ENCODE data around the gene EFCC1.

The EFCC1 gene

GRCh38 chr3:129040039-129040336 lies 38.9 kb downstream of the EFCC1 start:
- no peak overlapping the region for H3K4me3 ChIP-seq (ENCODE audit: low read length)
- no peak overlapping the region for H3K27ac ChIP-seq (ENCODE audit: low read length)
- DNase-seq: no peak
- no peak overlapping the region for H3K9ac ChIP-seq (ENCODE audit: low read length)
- no peaks in the 10 kb centered on the region for H4K20me1 ChIP-seq (ENCODE audit: insufficient read depth, low read length)
- H2AFZ ChIP-seq (ENCODE audit: low read length): no peak overlapping the region
- H3K36me3 ChIP-seq (replicated peaks; ENCODE audit: insufficient read depth, low read length): no peaks in the 10 kb centered on the region
- no peak overlapping the region for H3K4me2 ChIP-seq (ENCODE audit: low read depth, low read length)
- no peaks in the 10 kb centered on the region for H3F3A ChIP-seq (ENCODE audit: insufficient read depth, low read length)
- H3K27me3 ChIP-seq (replicated peaks; ENCODE audit: insufficient read depth, low read length): no peaks in the 10 kb centered on the region
- no peaks in the 10 kb centered on the region for H3K79me2 ChIP-seq (ENCODE audit: low read length)
- no peak for TF ChIP-seq EZH2 (optimal IDR thresholded peaks at IDR 0.05; ENCODE audit: low read depth, low read length)
- no peak for TF ChIP-seq EZH2phosphoT487 (IDR thresholded peaks at IDR 0.05; ENCODE audit: low read length)
- TF ChIP-seq, protein P1, sequence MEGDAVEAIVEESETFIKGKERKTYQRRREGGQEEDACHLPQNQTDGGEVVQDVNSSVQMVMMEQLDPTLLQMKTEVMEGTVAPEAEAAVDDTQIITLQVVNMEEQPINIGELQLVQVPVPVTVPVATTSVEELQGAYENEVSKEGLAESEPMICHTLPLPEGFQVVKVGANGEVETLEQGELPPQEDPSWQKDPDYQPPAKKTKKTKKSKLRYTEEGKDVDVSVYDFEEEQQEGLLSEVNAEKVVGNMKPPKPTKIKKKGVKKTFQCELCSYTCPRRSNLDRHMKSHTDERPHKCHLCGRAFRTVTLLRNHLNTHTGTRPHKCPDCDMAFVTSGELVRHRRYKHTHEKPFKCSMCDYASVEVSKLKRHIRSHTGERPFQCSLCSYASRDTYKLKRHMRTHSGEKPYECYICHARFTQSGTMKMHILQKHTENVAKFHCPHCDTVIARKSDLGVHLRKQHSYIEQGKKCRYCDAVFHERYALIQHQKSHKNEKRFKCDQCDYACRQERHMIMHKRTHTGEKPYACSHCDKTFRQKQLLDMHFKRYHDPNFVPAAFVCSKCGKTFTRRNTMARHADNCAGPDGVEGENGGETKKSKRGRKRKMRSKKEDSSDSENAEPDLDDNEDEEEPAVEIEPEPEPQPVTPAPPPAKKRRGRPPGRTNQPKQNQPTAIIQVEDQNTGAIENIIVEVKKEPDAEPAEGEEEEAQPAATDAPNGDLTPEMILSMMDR (IDR thresholded peaks at IDR 0.05; ENCODE audit: low read length): no peak
- no peaks in the 10 kb centered on the region for H3K4me1 ChIP-seq (ENCODE audit: low read length)
- no peaks in the 10 kb centered on the region for H3K9me3 ChIP-seq (replicated peaks; ENCODE audit: insufficient read depth, low read length)
- H3K9me2 ChIP-seq (replicated peaks; ENCODE audit: insufficient read depth, low read length): no peaks in the 10 kb centered on the region

DNA sequence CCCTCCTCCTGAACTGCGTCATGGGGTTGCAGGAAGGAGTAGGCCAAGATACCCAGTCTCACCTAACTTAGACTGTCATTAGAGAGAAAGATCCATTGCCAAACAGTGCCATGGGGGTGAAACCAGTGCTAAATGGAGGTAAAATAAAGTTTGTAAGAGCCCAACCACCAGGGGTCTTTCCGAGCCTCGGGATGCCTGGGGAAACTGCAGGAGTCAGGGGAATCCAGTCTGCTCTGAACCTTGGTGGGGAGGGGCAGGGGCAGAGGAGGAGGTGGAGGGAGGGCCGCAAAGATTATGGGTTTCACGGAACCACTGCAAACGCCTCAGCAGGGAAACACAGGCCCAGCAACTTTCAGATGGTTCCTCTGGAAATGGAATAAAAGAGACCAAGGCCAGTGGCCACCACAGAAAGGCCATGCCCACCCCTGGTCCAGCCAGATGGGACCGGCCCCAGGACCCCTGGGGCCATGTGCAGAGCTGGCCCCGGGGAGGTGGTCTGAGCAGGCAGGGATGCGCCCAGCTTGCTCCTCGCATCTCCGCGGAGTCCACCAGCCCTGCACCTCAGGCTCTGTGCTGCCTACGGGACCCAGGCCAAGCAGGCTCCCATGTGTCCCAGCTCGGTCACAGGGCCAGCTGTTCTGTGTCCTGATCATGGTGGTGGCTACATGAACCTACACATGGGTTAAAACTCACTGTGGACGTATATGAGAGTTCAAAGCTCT lies 39.6 kb downstream of the EFCC1 start:
- Histone ChIP-seq H3K9me2 (replicated peaks; ENCODE audit: insufficient read depth, low read length) (no peaks in the 10 kb centered on the region), H3K27ac (ENCODE audit: low read length) (no peak overlapping the region), H2AFZ (ENCODE audit: low read length) (no peak overlapping the region), H3K4me3 (ENCODE audit: low read length) (no peak overlapping the region), H3K36me3 (replicated peaks; ENCODE audit: insufficient read depth, low read length) (no peaks in the 10 kb centered on the region), H3K9ac (ENCODE audit: low read length) (no peak overlapping the region), H3K79me2 (ENCODE audit: low read length) (no peaks in the 10 kb centered on the region), H3K4me1 (ENCODE audit: low read length) (no peaks in the 10 kb centered on the region), H3K4me2 (ENCODE audit: low read depth, low read length) (no peak overlapping the region), H3F3A (ENCODE audit: insufficient read depth, low read length) (no peaks in the 10 kb centered on the region), H3K9me3 (replicated peaks; ENCODE audit: insufficient read depth, low read length) (no peaks in the 10 kb centered on the region), H3K27me3 (replicated peaks; ENCODE audit: insufficient read depth, low read length) (no peaks in the 10 kb centered on the region), H4K20me1 (ENCODE audit: insufficient read depth, low read length) (no peaks in the 10 kb centered on the region)
- TF ChIP-seq, protein P1 (IDR thresholded peaks at IDR 0.05; ENCODE audit: low read length): no peak
- TF ChIP-seq EZH2 (optimal IDR thresholded peaks at IDR 0.05; ENCODE audit: low read depth, low read length): no peak
- TF ChIP-seq EZH2phosphoT487 (IDR thresholded peaks at IDR 0.05; ENCODE audit: low read length): no peak
- DNase-seq: no peak

GRCh38 chr3:129045675-129046036 lies 44.6 kb downstream of the EFCC1 start:
- Histone ChIP-seq H3K9ac (ENCODE audit: low read length) (no peak overlapping the region), H3K36me3 (replicated peaks; ENCODE audit: insufficient read depth, low read length) (no peaks in the 10 kb centered on the region), H2AFZ (ENCODE audit: low read length) (peak overlapping the region; percentile 75), H4K20me1 (ENCODE audit: insufficient read depth, low read length) (no peaks in the 10 kb centered on the region), H3K4me3 (ENCODE audit: low read length) (peak overlapping the region; percentile 54), H3K9me2 (replicated peaks; ENCODE audit: insufficient read depth, low read length) (no peaks in the 10 kb centered on the region), H3K27ac (ENCODE audit: low read length) (no peak overlapping the region), H3K9me3 (replicated peaks; ENCODE audit: insufficient read depth, low read length) (no peaks in the 10 kb centered on the region), H3F3A (ENCODE audit: insufficient read depth, low read length) (no peaks in the 10 kb centered on the region), H3K27me3 (replicated peaks; ENCODE audit: insufficient read depth, low read length) (peaks cover 8% of the 10 kb centered on the region; the same call in 1 of the 2 replicates), H3K79me2 (ENCODE audit: low read length) (no peaks in the 10 kb centered on the region), H3K4me2 (ENCODE audit: low read depth, low read length) (peak overlapping the region; percentile 79), H3K4me1 (ENCODE audit: low read length) (no peaks in the 10 kb centered on the region)
- peak; percentile 23 for DNase-seq
- TF ChIP-seq, protein P1 (IDR thresholded peaks at IDR 0.05; ENCODE audit: low read length): peak; percentile 18; the same call in 1 of the 2 replicates
- no peak for TF ChIP-seq EZH2phosphoT487 (IDR thresholded peaks at IDR 0.05; ENCODE audit: low read length)
